Lung microvascular endothelial cell (primary cell): Measurements from ENCODE around the gene TREM1. TPM values are rescaled to one million over a fixed set of nuclear protein-coding genes. Genes with fewer than 3 reads are reported as not detected.

Source experiments
- DNase-seq, 2 donors: peaks; one replicate each; pipeline versions ENCODE4 v3.0.0 to v3.0.0-alpha.2; 2010; ENCODE audit warnings: low read depth in 2 of 2
- total RNA-seq: library from RNA; depleted of rRNA; stranded (reverse); fragments of >200 nt; gene quantifications from 2 replicates; pipeline ENCODE4 v1.2.1, GENCODE V29; 2014

Gene TREM1
- not detected in 2 replicates for total RNA-seq

- peak in 1 of 2 donors; percentile 30 for DNase-seq
Observed at GRCh38 chr6:41286544-41287346, at the start of gene TREM1. TSS of gene TREM1 (minus strand) at chr6:41286682. CDS start at chr6:41286655, 27 bp downstream.

- no peak for DNase-seq
Observed at GRCh38 chr6:41335943-41336342, 49.5 kb upstream of the TREM1 start.

- DNase-seq = no peak
Observed at GRCh38 chr6:41335296-41335695, 48.8 kb upstream of the TREM1 start, which contains the start of gene NCR2. TSS of gene NCR2 (plus strand) at chr6:41335608. CDS start at chr6:41335877, 269 bp downstream.

- peak in 1 of 2 donors; percentile 51 for DNase-seq
Observed at GRCh38 chr6:41334482-41335040, 48.1 kb upstream of the TREM1 start.

GRCh38 chr6:41332842-41333736 is 46.6 kb upstream of the TREM1 start:
- DNase-seq = no peak

GRCh38 chr6:41332241-41332640 is 45.8 kb upstream of the TREM1 start:
- no peak for DNase-seq

GRCh38 chr6:41331401-41332150 is 45.1 kb upstream of the TREM1 start:
- no peak for DNase-seq

GRCh38 chr6:41327177-41327576 is 40.7 kb upstream of the TREM1 start:
- no peak for DNase-seq

- DNase-seq = no peak
Observed at GRCh38 chr6:41326092-41326491, 39.6 kb upstream of the TREM1 start.

GRCh38 chr6:41325446-41326066 is 39.1 kb upstream of the TREM1 start:
- no peak for DNase-seq

GRCh38 chr6:41321183-41321582 is 34.7 kb upstream of the TREM1 start:
- DNase-seq = no peak

GRCh38 chr6:41318654-41319565 is 32.4 kb upstream of the TREM1 start:
- DNase-seq = peak; percentile 82 to 85

- DNase-seq = no peak
Observed at GRCh38 chr6:41318261-41318653, 31.8 kb upstream of the TREM1 start.

- no peak for DNase-seq
Observed at GRCh38 chr6:41315943-41316620, 29.6 kb upstream of the TREM1 start.

GRCh38 chr6:41315203-41315602 is 28.7 kb upstream of the TREM1 start:
- no peak for DNase-seq

- DNase-seq = peak; percentile 62 to 78
Observed at GRCh38 chr6:41306187-41306854, 19.8 kb upstream of the TREM1 start.

- DNase-seq = no peak
Observed at GRCh38 chr6:41302638-41303037, 16.2 kb upstream of the TREM1 start.

GRCh38 chr6:41298785-41299502 is 12.5 kb upstream of the TREM1 start:
- DNase-seq = no peak
